ENCODE measurements around the gene IZUMO4.

IZUMO4 gene

GRCh38 chr19:2079076-2079864 lies 17.4 kb upstream of the IZUMO4 start:
- no peak for ATAC-seq
- no peak for TF ChIP-seq CREB5 (CRISPR knock-in tag; IDR thresholded peaks at IDR 0.05; ENCODE audit: low read depth)

- ATAC-seq, result no peak
Observed at GRCh38 chr19:2079865-2080301, 16.8 kb upstream of the IZUMO4 start.

GRCh38 chr19:2080336-2080988 lies 16.3 kb upstream of the IZUMO4 start:
- TF ChIP-seq ZFP3 (CRISPR knock-in tag; IDR thresholded peaks at IDR 0.05) (no peak), ARNTL (CRISPR knock-in tag; IDR thresholded peaks at IDR 0.05; ENCODE audit: borderline replicate concordance, low read depth) (no peak)
- no peak for ATAC-seq

More at GRCh38 chr19:2079865-2080301, 16.8 kb upstream of the IZUMO4 start:
- no peak for TF ChIP-seq TCF4 (CRISPR knock-in tag; IDR thresholded peaks at IDR 0.05; ENCODE audit: borderline replicate concordance)
- no peak for TF ChIP-seq TOX (CRISPR knock-in tag; IDR thresholded peaks at IDR 0.05; ENCODE audit: borderline replicate concordance)
- TF ChIP-seq ZNF8 (CRISPR knock-in tag; IDR thresholded peaks at IDR 0.05), result no peak
- TF ChIP-seq BACH2 (CRISPR knock-in tag; IDR thresholded peaks at IDR 0.05; ENCODE audit: borderline replicate concordance), result no peak
- no peak for TF ChIP-seq ARNTL (CRISPR knock-in tag; IDR thresholded peaks at IDR 0.05; ENCODE audit: borderline replicate concordance, low read depth)
- no peak for TF ChIP-seq GLIS3 (CRISPR knock-in tag; IDR thresholded peaks at IDR 0.05)
- no peak for TF ChIP-seq TSHZ2 (CRISPR knock-in tag; IDR thresholded peaks at IDR 0.05)
- TF ChIP-seq ISL1 (CRISPR knock-in tag; IDR thresholded peaks at IDR 0.05), result no peak
- TF ChIP-seq RARB (CRISPR knock-in tag; IDR thresholded peaks at IDR 0.05), result no peak
- TF ChIP-seq ZC3H10 (CRISPR knock-in tag; IDR thresholded peaks at IDR 0.05), result no peak
- no peak for TF ChIP-seq POU6F1 (CRISPR knock-in tag; IDR thresholded peaks at IDR 0.05; ENCODE audit: borderline replicate concordance, low read depth)
- TF ChIP-seq PATZ1 (CRISPR knock-in tag; IDR thresholded peaks at IDR 0.05; ENCODE audit: borderline replicate concordance), result no peak
- TF ChIP-seq PPARA (CRISPR knock-in tag; IDR thresholded peaks at IDR 0.05; ENCODE audit: borderline replicate concordance), result no peak

GRCh38 chr19:2081873-2082810 lies 14.6 kb upstream of the IZUMO4 start:
- no peak for ATAC-seq
- TF ChIP-seq ZFP3 (CRISPR knock-in tag; IDR thresholded peaks at IDR 0.05) (no peak), TOX (CRISPR knock-in tag; IDR thresholded peaks at IDR 0.05; ENCODE audit: borderline replicate concordance) (no peak), GLIS3 (CRISPR knock-in tag; IDR thresholded peaks at IDR 0.05) (no peak), PPARA (CRISPR knock-in tag; IDR thresholded peaks at IDR 0.05; ENCODE audit: borderline replicate concordance) (no peak), PATZ1 (CRISPR knock-in tag; IDR thresholded peaks at IDR 0.05; ENCODE audit: borderline replicate concordance) (no peak), ISL1 (CRISPR knock-in tag; IDR thresholded peaks at IDR 0.05) (no peak), CSDC2 (CRISPR knock-in tag; IDR thresholded peaks at IDR 0.05) (no peak), ZFP30 (CRISPR knock-in tag; IDR thresholded peaks at IDR 0.05) (no peak), CSRNP3 (CRISPR knock-in tag; IDR thresholded peaks at IDR 0.05) (no peak), ARNTL (CRISPR knock-in tag; IDR thresholded peaks at IDR 0.05; ENCODE audit: borderline replicate concordance, low read depth) (no peak), POU6F1 (CRISPR knock-in tag; IDR thresholded peaks at IDR 0.05; ENCODE audit: borderline replicate concordance, low read depth) (no peak)

All from SK-N-SH treated with all-trans-retinoic acid at 6 μM for 48 hours (cell line).